HUES64 (cell line): ENCODE results near the gene LDHAL6B.

ENCODE experiments used
- H3K27ac ChIP-seq: 2 replicates; pipeline ENCODE4 v1.7.0; 2013; ENCODE audit warnings: low read depth, low read length, inconsistent platforms
- H3K27me3 ChIP-seq: 2 replicates; pipeline ENCODE4 v1.6.1; 2013; ENCODE audit warnings: mild to moderate bottlenecking, low read length; ENCODE audit not compliant: insufficient read depth
- H3K36me3 ChIP-seq: 2 replicates; pipeline ENCODE4 v1.6.1; 2013; ENCODE audit warnings: mild to moderate bottlenecking, low read length; ENCODE audit not compliant: insufficient read depth
- H3K4me1 ChIP-seq: 2 replicates; pipeline ENCODE4 v1.6.1; 2013; ENCODE audit warnings: mild to moderate bottlenecking, low read length, moderate library complexity; ENCODE audit not compliant: insufficient read depth
- H3K4me3 ChIP-seq: 2 replicates; pipeline ENCODE4 v1.5.1; 2013; ENCODE audit warnings: mild to moderate bottlenecking, low read length, moderate library complexity
- H3K9ac ChIP-seq: 2 replicates; pipeline ENCODE4 v1.6.1; 2013; ENCODE audit warnings: mild to moderate bottlenecking, low read depth, low read length
- H3K9me3 ChIP-seq: 2 replicates; pipeline ENCODE4 v1.6.1; 2013; ENCODE audit warnings: low read depth, low read length; ENCODE audit not compliant: insufficient read depth
- WGBS: fragments of 150-250, 120-280 bp; methylation state at CpG from one replicate; pipeline ENCODE4 v1.1.7; 2013; ENCODE audit warnings: missing lambda C conversion rate; 5-methylcytosine and 5-hydroxymethylcytosine counted together

LDHAL6B gene

DNA sequence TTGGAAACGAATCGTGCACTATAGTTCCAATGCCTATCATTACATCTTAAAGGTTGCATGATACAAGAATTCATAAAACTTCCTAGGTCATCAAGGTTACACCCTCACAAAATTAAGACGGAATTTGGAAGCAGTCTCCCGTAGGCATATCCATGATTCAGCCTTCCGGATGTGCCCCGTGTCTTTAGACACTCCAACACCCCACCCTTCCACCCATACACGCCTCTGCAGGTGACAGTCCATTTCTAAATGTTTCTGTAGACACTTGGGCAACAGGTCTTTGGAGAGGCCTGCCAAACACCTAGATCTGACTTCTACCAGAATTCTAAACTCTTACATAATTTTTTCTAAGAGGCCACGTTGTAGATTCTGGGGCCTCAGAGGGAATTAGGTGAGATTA lies 49.8 kb downstream of the LDHAL6B start:
- WGBS: 83% methylated on average over 8 of the region's 8 CpGs
- Histone ChIP-seq H3K4me3 (no peak overlapping the region), H3K9ac (no peak overlapping the region), H3K4me1 (0 out of 2 replicates have a peak, but pooled peaks cover 2% of the 10 kb centered on the region), H3K36me3 (peaks cover 25% of the 10 kb centered on the region), H3K27me3 (no peaks in the 10 kb centered on the region), H3K27ac (no peak overlapping the region), H3K9me3 (no peaks in the 10 kb centered on the region)

DNA sequence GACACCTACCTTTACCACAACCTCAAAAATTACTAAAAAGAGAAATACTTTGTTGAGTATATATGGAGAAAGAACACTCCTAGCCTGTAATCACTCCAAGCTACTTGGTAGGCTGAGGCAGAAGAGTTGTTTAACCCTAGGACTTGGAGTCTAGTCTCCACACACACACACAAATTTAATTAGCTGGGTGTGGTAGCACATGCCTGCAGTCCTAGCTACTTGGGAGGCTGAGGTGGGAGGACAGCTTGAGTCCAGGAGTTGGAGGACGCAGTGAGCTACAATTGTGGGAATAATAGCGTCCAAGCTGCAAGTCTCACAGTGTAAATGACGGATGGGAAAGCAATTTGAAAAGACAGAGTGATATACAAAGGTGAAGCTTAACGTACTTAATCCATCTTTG lies 50.5 kb downstream of the LDHAL6B start:
- H3K27me3 ChIP-seq: no peaks in the 10 kb centered on the region
- H3K9me3 ChIP-seq: no peaks in the 10 kb centered on the region
- no peak overlapping the region for H3K4me3 ChIP-seq
- 0 out of 2 replicates have a peak, but pooled peaks cover 2% of the 10 kb centered on the region for H3K4me1 ChIP-seq
- no peak overlapping the region for H3K9ac ChIP-seq
- 96% methylated on average over 3 of the region's 4 CpGs for WGBS
- H3K36me3 ChIP-seq: peaks cover 24% of the 10 kb centered on the region
- H3K27ac ChIP-seq: no peak overlapping the region
